Smooth muscle cell (in vitro differentiated cells): ENCODE results near the gene SOAT1. TPM values are rescaled to one million over a fixed set of nuclear protein-coding genes. Genes with fewer than 3 reads are reported as not detected.

Experiments
- DNase-seq: peaks from one replicate; lab custom pipeline; 2025; ENCODE audit not compliant: unreplicated experiment; lab: John Stamatoyannopoulos, UW
- H2AFZ ChIP-seq: fragments of 200-600 bp; sonication (generic); 2 replicates; pipeline ENCODE4 v1.6.0; 2016; ENCODE audit warnings: antibody characterized with exemption, low read depth, mild to moderate bottlenecking
- H3F3A ChIP-seq: fragments of 200-600 bp; sonication (generic); 2 replicates; pipeline ENCODE4 v1.6.0; 2017; ENCODE audit warnings: antibody characterized with exemption, low read depth
- H3K27ac ChIP-seq: fragments of 200-600 bp; sonication (generic); 2 replicates; pipeline ENCODE4 v1.5.1; 2016; ENCODE audit warnings: low read depth, mild to moderate bottlenecking
- H3K27me3 ChIP-seq: fragments of 200-600 bp; sonication (generic); 2 replicates; pipeline ENCODE4 v1.6.1; 2016; ENCODE audit warnings: low read depth, mild to moderate bottlenecking
- H3K36me3 ChIP-seq: fragments of 200-600 bp; sonication (generic); 2 replicates; pipeline ENCODE4 v1.5.1; 2016; ENCODE audit warnings: low read depth
- H3K4me1 ChIP-seq: fragments of 200-600 bp; sonication (generic); 2 replicates; pipeline ENCODE4 v1.5.1; 2016; ENCODE audit warnings: low read depth
- H3K4me2 ChIP-seq: fragments of 200-600 bp; sonication (generic); 2 replicates; pipeline ENCODE4 v1.6.0; 2016; ENCODE audit warnings: mild to moderate bottlenecking
- H3K4me3 ChIP-seq: fragments of 200-600 bp; sonication (generic); 2 replicates; pipeline ENCODE4 v1.5.1; 2016; ENCODE audit warnings: mild to moderate bottlenecking
- H3K79me2 ChIP-seq: fragments of 200-600 bp; sonication (generic); 2 replicates; pipeline ENCODE4 v1.6.0; 2016; ENCODE audit warnings: low read depth, mild to moderate bottlenecking
- H3K9ac ChIP-seq: fragments of 200-600 bp; sonication (generic); 2 replicates; pipeline ENCODE4 v1.6.0; 2016; ENCODE audit warnings: low read depth
- H3K9me3 ChIP-seq: fragments of 200-600 bp; sonication (generic); replicated peaks from 2 replicates; pipeline ENCODE4 v1.5.1; 2016; ENCODE audit warnings: low read depth
- H4K20me1 ChIP-seq: fragments of 200-600 bp; sonication (generic); 2 replicates; pipeline ENCODE4 v1.6.0; 2016; ENCODE audit warnings: low read depth
- WGBS: methylation state at CpG from one replicate; pipeline ENCODE4 v1.1.7; 2016; ENCODE audit warnings: low lambda C conversion rate; 5-methylcytosine and 5-hydroxymethylcytosine counted together
- polyA plus RNA-seq: library from polyadenylated mRNA; unstranded; fragments of >200 nt; fragmentation: Nextera tagmentation; extraction: Ambion mirVana; gene quantifications from 2 replicates; pipeline ENCODE4 v1.2.1, GENCODE V29; 2016
- total RNA-seq: library from RNA; depleted of rRNA; stranded (reverse); fragments of >200 nt; gene quantifications from 2 replicates; pipeline ENCODE4 v1.2.3, GENCODE V29; 2014
- TF ChIP-seq, protein P1 (sequence below): fragments of 200-600 bp; sonication (generic); IDR thresholded peaks from 2 replicates; pipeline ENCODE4 v1.5.1; 2017; ENCODE audit warnings: borderline replicate concordance, mild to moderate bottlenecking, antibody characterized with exemption; ENCODE audit not compliant: insufficient read depth, poor library complexity, severe bottlenecking

SOAT1 gene
- total and polyA plus RNA-seq, 2 experiments from 2014 or later, result 15.4 to 20.2 TPM

DNA sequence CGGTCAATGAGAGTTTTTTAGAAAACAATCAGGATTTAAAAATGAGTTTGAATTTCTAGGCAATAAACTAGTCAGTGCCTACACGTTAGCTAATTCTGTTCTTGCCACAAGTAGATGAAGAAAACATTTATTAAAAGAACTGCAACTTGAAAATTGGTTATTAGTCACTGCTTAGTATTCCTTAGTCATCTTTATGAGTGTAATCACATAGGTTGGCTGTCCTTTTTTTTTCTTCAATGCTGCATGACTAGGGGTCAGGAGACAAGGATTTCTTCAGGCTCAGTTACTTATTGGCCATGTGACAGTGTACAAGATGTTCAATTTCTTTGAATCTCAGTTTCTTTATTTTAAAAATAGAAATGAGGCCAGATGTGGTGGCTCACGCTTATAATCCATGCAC is 17.1 kb downstream of the SOAT1 start:
- Histone ChIP-seq H3K9ac (peak overlapping the region; percentile 19), H3K4me2 (peak overlapping the region; percentile 35), H3F3A (peaks cover 6% of the 10 kb centered on the region), H2AFZ (no peak overlapping the region), H3K9me3 (no peaks in the 10 kb centered on the region), H3K79me2 (peaks cover 5% of the 10 kb centered on the region), H3K4me1 (no peaks in the 10 kb centered on the region), H3K27me3 (no peaks in the 10 kb centered on the region), H3K4me3 (no peak overlapping the region), H4K20me1 (peaks cover 6% of the 10 kb centered on the region), H3K27ac (peak overlapping the region; percentile 88), H3K36me3 (no peaks in the 10 kb centered on the region)
- TF ChIP-seq, protein P1, sequence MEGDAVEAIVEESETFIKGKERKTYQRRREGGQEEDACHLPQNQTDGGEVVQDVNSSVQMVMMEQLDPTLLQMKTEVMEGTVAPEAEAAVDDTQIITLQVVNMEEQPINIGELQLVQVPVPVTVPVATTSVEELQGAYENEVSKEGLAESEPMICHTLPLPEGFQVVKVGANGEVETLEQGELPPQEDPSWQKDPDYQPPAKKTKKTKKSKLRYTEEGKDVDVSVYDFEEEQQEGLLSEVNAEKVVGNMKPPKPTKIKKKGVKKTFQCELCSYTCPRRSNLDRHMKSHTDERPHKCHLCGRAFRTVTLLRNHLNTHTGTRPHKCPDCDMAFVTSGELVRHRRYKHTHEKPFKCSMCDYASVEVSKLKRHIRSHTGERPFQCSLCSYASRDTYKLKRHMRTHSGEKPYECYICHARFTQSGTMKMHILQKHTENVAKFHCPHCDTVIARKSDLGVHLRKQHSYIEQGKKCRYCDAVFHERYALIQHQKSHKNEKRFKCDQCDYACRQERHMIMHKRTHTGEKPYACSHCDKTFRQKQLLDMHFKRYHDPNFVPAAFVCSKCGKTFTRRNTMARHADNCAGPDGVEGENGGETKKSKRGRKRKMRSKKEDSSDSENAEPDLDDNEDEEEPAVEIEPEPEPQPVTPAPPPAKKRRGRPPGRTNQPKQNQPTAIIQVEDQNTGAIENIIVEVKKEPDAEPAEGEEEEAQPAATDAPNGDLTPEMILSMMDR, result no peak
- WGBS, result 49% methylated on average over 3 of the region's 3 CpGs
- DNase-seq, result no peak

GRCh38 chr1:179311149-179311700 is 17.6 kb downstream of the SOAT1 start:
- TF ChIP-seq, protein P1, result no peak
- Histone ChIP-seq H3K4me1 (no peaks in the 10 kb centered on the region), H3K4me2 (peak overlapping the region; percentile 36), H3K27ac (peak overlapping the region; percentile 88), H3K79me2 (peaks cover 9% of the 10 kb centered on the region), H3K4me3 (no peak overlapping the region), H2AFZ (no peak overlapping the region), H3K36me3 (no peaks in the 10 kb centered on the region), H4K20me1 (peaks cover 10% of the 10 kb centered on the region), H3F3A (peaks cover 6% of the 10 kb centered on the region), H3K9ac (peak overlapping the region; percentile 13), H3K9me3 (no peaks in the 10 kb centered on the region), H3K27me3 (no peaks in the 10 kb centered on the region)
- 90% methylated on average over 5 of the region's 5 CpGs for WGBS
- DNase-seq, result no peak

GRCh38 chr1:179313004-179313403 is 19.4 kb downstream of the SOAT1 start:
- Histone ChIP-seq H3K9me3 (no peaks in the 10 kb centered on the region), H4K20me1 (peaks cover 10% of the 10 kb centered on the region), H3K79me2 (peaks cover 9% of the 10 kb centered on the region), H2AFZ (no peak overlapping the region), H3K27me3 (no peaks in the 10 kb centered on the region), H3K36me3 (no peaks in the 10 kb centered on the region), H3K9ac (no peak overlapping the region), H3F3A (peaks cover 6% of the 10 kb centered on the region), H3K4me1 (no peaks in the 10 kb centered on the region), H3K4me2 (no peak overlapping the region), H3K27ac (no peak overlapping the region), H3K4me3 (no peak overlapping the region)
- TF ChIP-seq, protein P1, result no peak
- no peak for DNase-seq
- WGBS, result 98% methylated on average over 6 of the region's 6 CpGs

DNA sequence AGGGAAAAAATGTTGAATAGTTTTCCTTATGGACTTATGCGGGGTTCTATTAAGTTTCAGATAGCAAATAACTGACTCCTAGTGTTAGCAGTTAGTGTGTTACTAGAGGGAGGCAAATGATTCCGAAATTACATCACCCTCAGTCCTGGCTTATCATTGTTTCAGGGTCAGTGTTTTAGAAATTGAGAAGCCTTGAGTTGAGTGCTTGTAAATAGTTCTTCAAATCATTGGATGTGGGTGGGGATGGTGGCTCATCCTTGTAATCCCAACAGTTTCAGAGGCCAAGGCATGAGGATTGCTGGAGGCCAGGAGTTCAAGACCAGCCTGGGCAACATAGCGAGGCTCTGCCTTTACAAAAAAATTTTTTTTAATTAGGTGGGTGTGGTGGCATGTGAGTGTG is 21.3 kb downstream of the SOAT1 start:
- Histone ChIP-seq H3K4me2 (no peak overlapping the region), H3K27ac (no peak overlapping the region), H3K36me3 (no peaks in the 10 kb centered on the region), H3K9ac (no peak overlapping the region), H3F3A (peaks cover 3% of the 10 kb centered on the region), H3K27me3 (no peaks in the 10 kb centered on the region), H3K79me2 (peaks cover 9% of the 10 kb centered on the region), H3K4me3 (no peak overlapping the region), H2AFZ (no peak overlapping the region), H3K4me1 (no peaks in the 10 kb centered on the region), H3K9me3 (no peaks in the 10 kb centered on the region), H4K20me1 (peaks cover 10% of the 10 kb centered on the region)
- 98% methylated on average over 3 of the region's 3 CpGs for WGBS
- TF ChIP-seq, protein P1, result no peak
- DNase-seq, result no peak
